Adipocyte (in vitro differentiated cells): ENCODE measurements around the gene SH2D4B.

Experiments used
- DNase-seq: peaks from one replicate; pipeline ENCODE4 v3.0.0-alpha.2; 2015; ENCODE audit warnings: low read depth
- H3K27me3 ChIP-seq: replicated peaks from 2 replicates; pipeline ENCODE4 v1.7.0; 2013; ENCODE audit warnings: mild to moderate bottlenecking, low read length, moderate library complexity; ENCODE audit not compliant: control insufficient read depth, insufficient read depth
- H3K36me3 ChIP-seq: 2 replicates; pipeline ENCODE4 v1.7.0; 2013; ENCODE audit warnings: low read length, mild to moderate bottlenecking, moderate library complexity; ENCODE audit not compliant: control insufficient read depth, insufficient read depth, severe bottlenecking
- H3K4me1 ChIP-seq: 2 replicates; pipeline ENCODE4 v1.7.0; 2013; ENCODE audit warnings: mild to moderate bottlenecking, low read length, moderate library complexity; ENCODE audit not compliant: control insufficient read depth, insufficient read depth
- H3K4me3 ChIP-seq: 2 replicates; pipeline ENCODE4 v1.7.0; 2013; ENCODE audit warnings: mild to moderate bottlenecking, low read length, moderate library complexity
- H3K9ac ChIP-seq: 2 replicates; pipeline ENCODE4 v1.7.0; 2013; ENCODE audit warnings: mild to moderate bottlenecking, low read length, moderate library complexity
- H3K9me3 ChIP-seq: 2 replicates; pipeline ENCODE4 v1.7.0; 2013; ENCODE audit warnings: mild to moderate bottlenecking, low read length, moderate library complexity; ENCODE audit not compliant: control insufficient read depth

Gene SH2D4B

GRCh38 chr10:80518807-80519360 is 18.8 kb upstream of the SH2D4B start:
- Histone ChIP-seq H3K9ac (no peak overlapping the region), H3K27me3 (no peaks in the 10 kb centered on the region), H3K9me3 (no peaks in the 10 kb centered on the region), H3K36me3 (peaks cover 76% of the 10 kb centered on the region), H3K4me1 (peaks cover 33% of the 10 kb centered on the region), H3K4me3 (no peak overlapping the region)
- DNase-seq = no peak

GRCh38 chr10:80519936-80520650 is 17.6 kb upstream of the SH2D4B start:
- Histone ChIP-seq H3K9me3 (no peaks in the 10 kb centered on the region), H3K4me3 (no peak overlapping the region), H3K9ac (no peak overlapping the region), H3K27me3 (no peaks in the 10 kb centered on the region), H3K36me3 (peaks cover 64% of the 10 kb centered on the region), H3K4me1 (peaks cover 43% of the 10 kb centered on the region)
- DNase-seq = no peak

GRCh38 chr10:80520661-80521470 is 16.8 kb upstream of the SH2D4B start:
- Histone ChIP-seq H3K4me3 (no peak overlapping the region), H3K9ac (no peak overlapping the region), H3K36me3 (peaks cover 56% of the 10 kb centered on the region), H3K27me3 (no peaks in the 10 kb centered on the region), H3K9me3 (no peaks in the 10 kb centered on the region), H3K4me1 (peaks cover 43% of the 10 kb centered on the region)
- DNase-seq = no peak

GRCh38 chr10:80522756-80523363 is 14.8 kb upstream of the SH2D4B start:
- Histone ChIP-seq H3K4me1 (peaks cover 30% of the 10 kb centered on the region), H3K36me3 (peaks cover 36% of the 10 kb centered on the region), H3K9ac (no peak overlapping the region), H3K27me3 (no peaks in the 10 kb centered on the region), H3K4me3 (no peak overlapping the region), H3K9me3 (no peaks in the 10 kb centered on the region)
- DNase-seq = no peak

GRCh38 chr10:80523773-80524172 is 13.9 kb upstream of the SH2D4B start:
- no peaks in the 10 kb centered on the region for H3K27me3 ChIP-seq
- H3K4me3 ChIP-seq = no peak overlapping the region
- DNase-seq = no peak
- H3K9ac ChIP-seq = peak overlapping the region; percentile 42
- peaks cover 27% of the 10 kb centered on the region for H3K36me3 ChIP-seq
- H3K4me1 ChIP-seq = peaks cover 21% of the 10 kb centered on the region
- H3K9me3 ChIP-seq = no peaks in the 10 kb centered on the region

GRCh38 chr10:80524190-80524909 is 13.4 kb upstream of the SH2D4B start:
- Histone ChIP-seq H3K4me1 (peaks cover 15% of the 10 kb centered on the region), H3K9me3 (no peaks in the 10 kb centered on the region), H3K4me3 (no peak overlapping the region), H3K9ac (peak overlapping the region; percentile 42), H3K27me3 (no peaks in the 10 kb centered on the region), H3K36me3 (peaks cover 21% of the 10 kb centered on the region)
- no peak for DNase-seq

- Histone ChIP-seq H3K4me1 (peaks cover 14% of the 10 kb centered on the region), H3K27me3 (no peaks in the 10 kb centered on the region), H3K9ac (no peak overlapping the region), H3K9me3 (no peaks in the 10 kb centered on the region), H3K4me3 (no peak overlapping the region), H3K36me3 (peaks cover 3% of the 10 kb centered on the region)
- DNase-seq = no peak
These were observed 11.5 kb upstream of the SH2D4B start for GRCh38 chr10:80526218-80526617.

GRCh38 chr10:80526742-80527141 is 11.0 kb upstream of the SH2D4B start:
- H3K4me3 ChIP-seq = no peak overlapping the region

GRCh38 chr10:80528185-80528700 is 9.5 kb upstream of the SH2D4B start:
- H3K9ac ChIP-seq = no peak overlapping the region
- no peak overlapping the region for H3K4me3 ChIP-seq
- no peaks in the 10 kb centered on the region for H3K9me3 ChIP-seq
- no peaks in the 10 kb centered on the region for H3K36me3 ChIP-seq
- no peaks in the 10 kb centered on the region for H3K27me3 ChIP-seq
- peaks cover 14% of the 10 kb centered on the region for H3K4me1 ChIP-seq
- DNase-seq = no peak

More at GRCh38 chr10:80526742-80527141, 11.0 kb upstream of the SH2D4B start:
- no peak for DNase-seq
- Histone ChIP-seq H3K27me3 (no peaks in the 10 kb centered on the region), H3K4me1 (peaks cover 14% of the 10 kb centered on the region), H3K9me3 (no peaks in the 10 kb centered on the region), H3K9ac (no peak overlapping the region), H3K36me3 (no peaks in the 10 kb centered on the region)

GRCh38 chr10:80528901-80529300 is 8.8 kb upstream of the SH2D4B start:
- no peaks in the 10 kb centered on the region for H3K27me3 ChIP-seq
- no peak overlapping the region for H3K9ac ChIP-seq
- no peaks in the 10 kb centered on the region for H3K9me3 ChIP-seq
- no peak overlapping the region for H3K4me3 ChIP-seq
- H3K4me1 ChIP-seq = peaks cover 9% of the 10 kb centered on the region
- H3K36me3 ChIP-seq = no peaks in the 10 kb centered on the region
- no peak for DNase-seq
